ENCODE measurements around the gene OR2D3. TPM values are rescaled to one million over a fixed set of nuclear protein-coding genes. Genes with fewer than 3 reads are reported as not detected.
A peak's percentile ranks its signal among the peaks of the same experiment; 100 is the strongest.

The OR2D3 gene
- total RNA-seq, 1 experiment from 2014 or later, result not detected

DNA sequence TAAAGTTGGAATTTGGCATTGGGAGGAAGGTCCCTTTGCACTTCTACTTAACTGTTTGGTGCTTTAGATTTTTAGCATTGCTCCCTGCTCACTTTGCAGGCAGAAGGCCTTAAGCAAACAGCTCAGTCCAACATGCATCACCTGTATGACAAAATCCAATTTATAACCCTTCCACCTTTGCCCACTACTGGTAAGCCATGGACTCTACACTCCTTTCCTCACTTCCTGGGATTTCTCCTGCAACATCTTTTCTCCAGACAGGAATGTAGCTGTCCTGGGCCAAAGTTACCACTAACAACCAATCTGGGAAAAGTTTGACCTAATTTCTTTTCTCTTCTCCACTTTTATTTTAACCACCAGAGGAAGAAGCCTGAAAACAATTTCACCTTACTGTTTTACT is 26.7 kb upstream of the OR2D3 start:
- no peaks in the 10 kb centered on the region for H3K9me3 ChIP-seq (ENCODE audit: control insufficient read depth, low read depth, low read length)
- TF ChIP-seq CTCF (conservative IDR thresholded peaks at IDR 0.05), result peak; percentile 39; the same call in 2 of the 3 replicates
- no peaks in the 10 kb centered on the region for H3K9me3 Mint-ChIP-seq
- H3K23me2 ChIP-seq (ENCODE audit: insufficient read length, low read depth, low read length, poor library complexity, severe bottlenecking), result no peaks in the 10 kb centered on the region
- no peak overlapping the region for H2BK120ac ChIP-seq (ENCODE audit: low read depth, low read length, poor library complexity, severe bottlenecking)
- H3T11ph ChIP-seq (ENCODE audit: low read length), result no peak overlapping the region
- no peak overlapping the region for H3K18ac ChIP-seq (ENCODE audit: insufficient read length, low read depth, low read length)
- H3K14ac ChIP-seq (ENCODE audit: insufficient read depth, low read length), result no peak overlapping the region
- H3K4me1 Mint-ChIP-seq, result no peaks in the 10 kb centered on the region
- H3K23ac ChIP-seq (ENCODE audit: insufficient read length, low read depth, low read length), result no peak overlapping the region
- H2AK5ac ChIP-seq (ENCODE audit: insufficient read length, low read length), result no peak overlapping the region
- no peak for DNase-seq
- H3K27ac ChIP-seq (ENCODE audit: insufficient read length, low read depth, low read length), result no peak overlapping the region
- H2BK12ac ChIP-seq (ENCODE audit: insufficient read length, low read depth, low read length), result no peak overlapping the region
- H3K4ac ChIP-seq (ENCODE audit: low read depth, low read length), result no peak overlapping the region
- no peaks in the 10 kb centered on the region for H3K79me1 ChIP-seq (ENCODE audit: insufficient read depth, low read depth, low read length, poor library complexity, severe bottlenecking)
- H4K91ac ChIP-seq (ENCODE audit: insufficient read length, low read depth, low read length), result no peak overlapping the region
- H3K56ac ChIP-seq (ENCODE audit: insufficient read length, low read depth, low read length), result no peak overlapping the region
- no peaks in the 10 kb centered on the region; the same call in 1 of the 2 replicates for H3K27me3 Mint-ChIP-seq (ENCODE audit: low read depth)
- no peak overlapping the region for H4K5ac ChIP-seq (ENCODE audit: insufficient read length, low read depth, low read length)
- H3K4me2 ChIP-seq (ENCODE audit: insufficient read depth, insufficient read length, low read length), result no peak overlapping the region
- H2BK5ac ChIP-seq (ENCODE audit: insufficient read length, low read length), result no peak overlapping the region
- H4K20me1 ChIP-seq (ENCODE audit: control insufficient read depth, insufficient read depth, insufficient read length), result no peaks in the 10 kb centered on the region
- H3K9ac ChIP-seq (ENCODE audit: extremely low read depth, insufficient read length, low read length), result no peak overlapping the region
- H2BK20ac ChIP-seq (ENCODE audit: low read depth, low read length, poor library complexity, severe bottlenecking), result no peak overlapping the region
- H3K79me2 ChIP-seq (ENCODE audit: insufficient read depth, low read length), result no peaks in the 10 kb centered on the region
- H3K36me3 Mint-ChIP-seq (ENCODE audit: insufficient read depth in 1 of 3, low read depth in 3 of 3), result no peaks in the 10 kb centered on the region
- H4K8ac ChIP-seq (replicated peaks; ENCODE audit: insufficient read length, low read depth, low read length), result no peak overlapping the region
- no peak overlapping the region for H2AFZ ChIP-seq (ENCODE audit: low read length)
- no peak overlapping the region for H2BK15ac ChIP-seq (ENCODE audit: low read depth, low read length)
- no peaks in the 10 kb centered on the region; the same call in 1 of the 2 replicates for H3K4me1 ChIP-seq (ENCODE audit: insufficient read depth, low read length)
- H3K4me3 Mint-ChIP-seq, result no peak overlapping the region
- peak overlapping the region in 1 of 3 experiments; percentile 40; a peak in 1 of 7 replicates for H3K27ac Mint-ChIP-seq
- no peaks in the 10 kb centered on the region for H3K27me3 ChIP-seq (ENCODE audit: insufficient read depth, low read length)
